PC-3 (cell line): ENCODE results near the gene COL19A1.

Experiments used
- EZH2 ChIP-seq: fragments of 300-600 bp; sonication (generic); IDR thresholded peaks from one replicate; pipeline ENCODE4 v1.6.1; 2017; ENCODE audit warnings: antibody characterized with exemption, mild to moderate bottlenecking, low read length; ENCODE audit not compliant: unreplicated experiment
- TF ChIP-seq, protein P1 (sequence below): fragments of 300-600 bp; sonication (generic); conservative IDR thresholded peaks from 2 replicates; pipeline ENCODE4 v1.5.1; 2017; ENCODE audit warnings: antibody characterized with exemption, low read depth, mild to moderate bottlenecking, low read length

DNA sequence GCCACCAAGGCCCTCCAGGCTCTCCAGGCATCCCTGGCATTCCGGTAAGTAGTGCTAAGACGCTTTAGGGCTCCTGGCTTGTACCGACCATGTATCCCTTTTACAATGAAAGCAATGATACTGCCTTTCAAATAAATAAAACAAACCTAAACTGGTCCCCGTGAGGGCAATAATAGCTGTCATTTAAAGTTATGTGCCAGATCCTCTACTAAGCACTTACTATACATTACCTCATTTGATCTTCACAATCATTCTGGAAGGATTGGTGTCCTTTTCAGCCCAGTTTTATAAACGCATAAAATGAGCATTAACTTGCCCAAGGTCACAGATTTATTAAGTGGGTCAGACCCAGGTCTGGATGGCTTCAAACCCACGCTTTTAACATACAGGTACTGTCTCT is 321.8 kb downstream of the COL19A1 start:
- TF ChIP-seq, protein P1, sequence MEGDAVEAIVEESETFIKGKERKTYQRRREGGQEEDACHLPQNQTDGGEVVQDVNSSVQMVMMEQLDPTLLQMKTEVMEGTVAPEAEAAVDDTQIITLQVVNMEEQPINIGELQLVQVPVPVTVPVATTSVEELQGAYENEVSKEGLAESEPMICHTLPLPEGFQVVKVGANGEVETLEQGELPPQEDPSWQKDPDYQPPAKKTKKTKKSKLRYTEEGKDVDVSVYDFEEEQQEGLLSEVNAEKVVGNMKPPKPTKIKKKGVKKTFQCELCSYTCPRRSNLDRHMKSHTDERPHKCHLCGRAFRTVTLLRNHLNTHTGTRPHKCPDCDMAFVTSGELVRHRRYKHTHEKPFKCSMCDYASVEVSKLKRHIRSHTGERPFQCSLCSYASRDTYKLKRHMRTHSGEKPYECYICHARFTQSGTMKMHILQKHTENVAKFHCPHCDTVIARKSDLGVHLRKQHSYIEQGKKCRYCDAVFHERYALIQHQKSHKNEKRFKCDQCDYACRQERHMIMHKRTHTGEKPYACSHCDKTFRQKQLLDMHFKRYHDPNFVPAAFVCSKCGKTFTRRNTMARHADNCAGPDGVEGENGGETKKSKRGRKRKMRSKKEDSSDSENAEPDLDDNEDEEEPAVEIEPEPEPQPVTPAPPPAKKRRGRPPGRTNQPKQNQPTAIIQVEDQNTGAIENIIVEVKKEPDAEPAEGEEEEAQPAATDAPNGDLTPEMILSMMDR = no peak
- TF ChIP-seq EZH2 = no peak
